Measurements from ENCODE around the gene DTWD2. TPM values are rescaled to one million over a fixed set of nuclear protein-coding genes. Genes with fewer than 3 reads are reported as not detected.
"Not testable (repeated sequence)": the region's sequence is repeated elsewhere in the genome, so short reads cannot be mapped to it uniquely, and the experiment has no call there.

The DTWD2 gene
- total RNA-seq, 2 donors from 2014 or later, result 3.8 to 4.0 TPM

- H3K27ac Mint-ChIP-seq, result no peak overlapping the region
- no peak for ATAC-seq
- peaks cover 0 to 4% of the 10 kb centered on the region in 2 donors for H3K36me3 Mint-ChIP-seq
- no peak for DNase-seq (ENCODE audit: low spot score in 2 of 2)
- no peaks in the 10 kb centered on the region for H3K9me3 Mint-ChIP-seq
Measured at GRCh38 chr5:118863345-118863744, 125.0 kb downstream of the DTWD2 start.

- no peak for ATAC-seq
- no peaks in the 10 kb centered on the region for H3K9me3 Mint-ChIP-seq
- no peak for DNase-seq (ENCODE audit: low spot score in 2 of 2)
- H3K27ac Mint-ChIP-seq, result no peak overlapping the region
- H3K36me3 Mint-ChIP-seq, result peaks cover 0 to 4% of the 10 kb centered on the region in 2 donors
Measured at GRCh38 chr5:118862596-118862995, 125.8 kb downstream of the DTWD2 start.

DNA sequence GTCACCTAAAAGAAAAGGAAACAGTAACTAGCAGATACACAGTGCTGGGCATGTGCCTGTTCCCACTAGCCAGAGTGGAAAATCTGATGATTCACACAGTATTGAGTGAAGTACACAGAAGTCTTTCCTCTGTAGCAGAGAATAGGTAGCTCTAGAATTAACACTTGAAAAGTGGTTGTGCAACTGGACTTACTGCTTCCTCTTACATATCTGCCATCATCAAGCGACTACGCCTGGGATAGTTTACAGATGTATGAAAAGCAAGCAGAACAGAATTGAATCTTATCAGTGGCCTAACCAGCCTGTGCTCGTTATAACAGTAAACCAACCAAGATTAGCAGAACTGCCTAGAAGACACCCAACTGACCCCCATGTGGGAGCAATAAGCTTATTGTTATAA, 130.6 kb downstream of the DTWD2 start:
- peaks cover 6 to 8% of the 10 kb centered on the region in 2 donors for H3K9me3 Mint-ChIP-seq
- no peak for DNase-seq (ENCODE audit: low spot score in 2 of 2)
- H3K27ac Mint-ChIP-seq, result no peak overlapping the region
- H3K36me3 Mint-ChIP-seq, result peaks cover 0 to 2% of the 10 kb centered on the region in 2 donors
- ATAC-seq, result no peak

- ATAC-seq, result no peak
- H3K36me3 Mint-ChIP-seq, result peaks cover 5 to 10% of the 10 kb centered on the region in 2 donors
- DNase-seq (ENCODE audit: low spot score in 2 of 2), result no peak
- no peak overlapping the region for H3K27ac Mint-ChIP-seq
- peaks cover 16 to 17% of the 10 kb centered on the region in 2 donors for H3K9me3 Mint-ChIP-seq
Measured at GRCh38 chr5:118854819-118855218, 133.5 kb downstream of the DTWD2 start.

GRCh38 chr5:118851785-118852184, 136.6 kb downstream of the DTWD2 start:
- DNase-seq (ENCODE audit: low spot score in 2 of 2); ATAC-seq; H3K27ac Mint-ChIP-seq: not testable (repeated sequence)
- Mint-ChIP-seq H3K9me3 (peaks cover 16 to 22% of the 10 kb centered on the region in 2 donors), H3K36me3 (peaks cover 5 to 10% of the 10 kb centered on the region in 2 donors)

DNA sequence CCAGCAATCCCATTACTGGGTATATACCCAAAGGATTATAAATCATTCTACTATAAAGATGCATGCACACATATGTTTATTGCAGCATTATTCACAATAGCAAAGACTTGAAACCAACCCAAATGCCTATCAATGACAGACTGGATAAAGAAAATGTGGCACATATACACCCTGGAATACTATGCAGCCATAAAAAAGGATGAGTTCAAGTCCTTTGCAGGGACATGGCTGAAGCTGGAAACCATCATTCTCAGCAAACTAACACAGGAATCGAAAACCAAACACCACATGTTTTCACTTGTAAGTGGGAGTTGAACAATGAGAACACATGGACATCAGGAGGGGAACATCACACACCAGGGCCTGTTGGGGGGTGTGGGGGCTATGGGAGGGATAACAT, 138.8 kb downstream of the DTWD2 start:
- not testable (repeated sequence) for H3K27ac Mint-ChIP-seq

DNA sequence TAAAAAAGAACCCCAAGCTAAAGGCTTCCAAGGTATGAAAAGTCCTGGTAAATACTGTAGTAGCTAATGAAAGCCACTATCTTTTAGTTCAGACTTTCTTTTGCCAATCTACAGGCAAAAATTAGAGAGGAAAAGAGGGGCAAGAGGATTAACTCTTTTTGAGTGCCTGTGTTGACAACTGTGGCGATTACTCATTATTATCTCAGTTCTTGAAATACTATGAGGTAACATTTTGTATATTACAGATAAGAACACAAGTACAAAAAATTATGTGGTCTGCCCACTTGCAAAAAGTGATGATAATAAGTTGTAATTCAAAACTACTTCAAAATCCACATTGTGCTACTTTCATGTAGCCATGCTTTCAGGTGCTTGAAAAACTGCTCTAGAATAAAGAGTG, 144.0 kb downstream of the DTWD2 start:
- Mint-ChIP-seq H3K36me3 (no peaks in the 10 kb centered on the region), H3K9me3 (peaks cover 0 to 5% of the 10 kb centered on the region in 2 donors), H3K27ac (no peak overlapping the region)
- no peak for DNase-seq (ENCODE audit: low spot score in 2 of 2)
- no peak for ATAC-seq

More for the DNA sequence above, 138.8 kb downstream of the DTWD2 start:
- not testable (repeated sequence) for DNase-seq (ENCODE audit: low spot score in 2 of 2); ATAC-seq
- peaks cover 16 to 22% of the 10 kb centered on the region in 2 donors for H3K9me3 Mint-ChIP-seq
- peaks cover 5 to 10% of the 10 kb centered on the region in 2 donors for H3K36me3 Mint-ChIP-seq

DNA sequence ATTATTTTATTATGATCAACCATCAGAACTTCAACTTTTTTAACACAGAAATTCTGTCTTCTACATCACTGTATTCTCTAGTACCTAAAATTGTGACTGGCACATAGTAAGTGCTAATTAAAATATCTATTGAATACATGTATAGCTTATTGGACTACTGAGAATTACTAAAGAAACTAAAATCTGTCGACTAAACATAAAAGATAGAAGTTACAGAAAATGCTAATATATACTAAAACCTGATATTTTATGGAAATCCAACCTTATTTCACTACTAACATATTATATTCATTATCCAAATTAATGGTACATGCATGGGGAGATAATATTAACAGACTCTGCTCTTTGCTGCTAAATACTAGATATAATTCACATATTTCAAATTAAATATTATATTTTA, 153.6 kb downstream of the DTWD2 start:
- no peak for ATAC-seq

DNA sequence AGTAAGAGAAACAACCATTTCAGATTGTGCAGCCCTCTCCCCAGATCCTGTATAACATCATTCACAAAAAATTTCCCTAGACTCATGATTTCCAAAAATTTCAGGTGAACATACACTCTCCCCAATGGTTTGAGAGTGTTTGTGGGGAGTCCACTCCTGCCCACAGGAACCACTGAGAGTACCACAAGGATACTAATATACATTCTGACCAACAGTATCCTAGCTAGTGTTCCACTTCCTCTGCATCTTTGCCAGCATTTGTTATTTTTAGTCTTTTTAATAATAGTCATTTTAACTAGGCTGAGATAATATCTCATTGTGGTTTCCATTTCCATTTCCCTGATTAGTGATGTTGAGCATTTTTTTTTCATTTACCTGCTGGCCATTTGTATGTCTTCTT, 155.4 kb downstream of the DTWD2 start:
- ATAC-seq (no peak), DNase-seq (ENCODE audit: low spot score in 2 of 2) (no peak)
- Mint-ChIP-seq H3K9me3 (no peaks in the 10 kb centered on the region), H3K27ac (no peak overlapping the region), H3K36me3 (no peaks in the 10 kb centered on the region)

More for the DNA sequence above, 153.6 kb downstream of the DTWD2 start:
- H3K27ac Mint-ChIP-seq, result no peak overlapping the region
- no peak for DNase-seq (ENCODE audit: low spot score in 2 of 2)
- H3K9me3 Mint-ChIP-seq, result no peaks in the 10 kb centered on the region
- no peaks in the 10 kb centered on the region for H3K36me3 Mint-ChIP-seq

GRCh38 chr5:118825226-118825625, 163.1 kb downstream of the DTWD2 start:
- DNase-seq (ENCODE audit: low spot score in 2 of 2), result no peak
- Mint-ChIP-seq H3K36me3 (no peaks in the 10 kb centered on the region), H3K27ac (no peak overlapping the region), H3K9me3 (no peaks in the 10 kb centered on the region)
- no peak for ATAC-seq

DNA sequence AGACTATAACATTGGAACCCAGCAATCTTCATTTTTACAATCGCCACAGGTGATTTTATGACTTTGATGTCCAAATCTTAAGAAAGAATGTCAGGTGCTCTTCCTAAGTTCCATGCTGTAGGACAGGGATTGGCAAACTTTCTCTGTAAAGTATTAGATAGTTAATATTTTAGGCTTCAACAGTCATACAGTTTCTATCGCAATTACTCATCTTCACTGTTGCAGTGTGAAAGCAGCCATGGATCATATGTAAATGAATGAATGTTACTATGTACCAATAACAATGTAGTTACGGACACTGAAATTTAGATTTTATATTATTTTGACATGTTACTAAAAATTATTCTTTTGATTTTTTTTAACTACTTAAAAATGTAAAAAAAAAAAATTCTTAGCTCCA, 169.7 kb downstream of the DTWD2 start:
- no peaks in the 10 kb centered on the region for H3K9me3 Mint-ChIP-seq
- H3K36me3 Mint-ChIP-seq, result no peaks in the 10 kb centered on the region
- ATAC-seq, result no peak
- no peak for DNase-seq (ENCODE audit: low spot score in 2 of 2)
- no peak overlapping the region for H3K27ac Mint-ChIP-seq

GRCh38 chr5:118808441-118808840, 179.9 kb downstream of the DTWD2 start:
- DNase-seq (ENCODE audit: low spot score in 2 of 2) (no peak), ATAC-seq (no peak)
- peaks cover 10 to 12% of the 10 kb centered on the region in 2 donors for H3K36me3 Mint-ChIP-seq
- no peak overlapping the region for H3K27ac Mint-ChIP-seq
- peaks cover 9 to 18% of the 10 kb centered on the region in 2 donors for H3K9me3 Mint-ChIP-seq

DNA sequence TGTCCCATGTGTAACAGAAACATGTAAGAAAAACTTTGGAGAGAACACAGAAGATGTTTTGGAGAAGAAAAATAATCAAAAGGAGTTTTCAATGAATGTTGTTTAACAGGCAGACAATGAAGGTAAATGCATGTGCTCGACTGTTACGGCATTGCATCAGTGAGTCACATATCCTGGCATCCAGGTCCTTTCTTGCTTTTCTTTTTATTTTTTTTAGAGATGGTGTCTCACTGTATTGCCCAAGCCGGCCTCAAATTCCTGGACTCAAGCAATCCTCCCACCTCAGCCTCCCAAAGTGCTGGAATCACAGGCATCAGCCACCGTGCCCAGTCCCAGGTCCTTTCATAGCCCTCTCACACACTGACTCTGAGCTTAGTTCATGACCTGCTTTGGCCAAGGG, 181.8 kb downstream of the DTWD2 start:
- peaks cover 10 to 12% of the 10 kb centered on the region in 2 donors for H3K36me3 Mint-ChIP-seq
- H3K27ac Mint-ChIP-seq, result no peak overlapping the region
- ATAC-seq (no peak), DNase-seq (ENCODE audit: low spot score in 2 of 2) (no peak)
- H3K9me3 Mint-ChIP-seq, result peaks cover 9 to 13% of the 10 kb centered on the region in 2 donors

- DNase-seq (ENCODE audit: low spot score in 2 of 2), result no peak
- H3K36me3 Mint-ChIP-seq, result no peaks in the 10 kb centered on the region
- peaks cover 0 to 4% of the 10 kb centered on the region in 2 donors for H3K9me3 Mint-ChIP-seq
- no peak overlapping the region for H3K27ac Mint-ChIP-seq
- no peak for ATAC-seq
Measured at GRCh38 chr5:118802335-118802734, 186.0 kb downstream of the DTWD2 start.

DNA sequence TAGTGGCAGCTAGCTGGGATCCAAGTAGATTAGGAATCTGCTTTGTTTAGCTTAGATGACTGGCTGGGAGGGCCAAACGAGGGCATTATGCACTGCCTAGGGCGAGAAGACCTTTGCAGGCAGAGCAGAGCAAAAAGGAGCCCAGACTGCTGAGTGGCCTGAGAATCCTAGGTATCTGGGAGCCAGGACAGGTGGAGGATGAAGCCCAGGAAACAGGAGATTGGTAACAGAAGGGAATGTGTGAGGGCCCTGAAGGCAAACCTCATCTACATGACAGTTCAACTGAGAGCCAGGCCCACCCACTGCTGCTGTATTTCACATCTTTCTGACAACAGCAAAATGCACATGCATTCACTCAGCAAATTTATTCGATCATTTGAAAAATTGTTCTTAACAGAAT, 192.3 kb downstream of the DTWD2 start:
- Mint-ChIP-seq H3K36me3 (no peaks in the 10 kb centered on the region), H3K9me3 (no peaks in the 10 kb centered on the region), H3K27ac (no peak overlapping the region)
- no peak for DNase-seq (ENCODE audit: low spot score in 2 of 2)
- ATAC-seq, result no peak

GRCh38 chr5:118794281-118794680, 194.1 kb downstream of the DTWD2 start:
- H3K27ac Mint-ChIP-seq, result no peak overlapping the region
- ATAC-seq, result no peak
- no peaks in the 10 kb centered on the region for H3K36me3 Mint-ChIP-seq
- DNase-seq (ENCODE audit: low spot score in 2 of 2), result no peak
- H3K9me3 Mint-ChIP-seq, result no peaks in the 10 kb centered on the region

DNA sequence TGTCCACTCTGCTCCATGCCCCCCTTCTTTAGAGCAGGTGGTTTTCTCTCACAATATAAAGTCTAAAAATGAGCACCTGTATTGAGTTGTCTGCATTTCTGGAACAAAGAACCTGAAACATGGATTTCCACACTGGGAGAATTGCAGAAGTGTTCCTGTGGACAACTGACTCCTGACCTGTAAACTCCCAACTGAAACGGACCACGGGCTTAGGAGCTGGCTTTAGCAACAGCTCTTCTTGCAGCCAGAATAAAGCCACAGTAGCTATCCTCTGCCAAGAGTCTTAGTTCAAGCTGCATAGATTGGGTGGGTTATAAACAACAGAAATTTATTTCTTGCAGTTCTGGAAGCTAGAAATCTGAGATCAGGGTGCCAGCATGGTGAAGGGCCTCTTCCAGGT, 194.7 kb downstream of the DTWD2 start:
- Mint-ChIP-seq H3K27ac (no peak overlapping the region), H3K36me3 (no peaks in the 10 kb centered on the region), H3K9me3 (no peaks in the 10 kb centered on the region)
- DNase-seq (ENCODE audit: low spot score in 2 of 2) (no peak), ATAC-seq (no peak)

DNA sequence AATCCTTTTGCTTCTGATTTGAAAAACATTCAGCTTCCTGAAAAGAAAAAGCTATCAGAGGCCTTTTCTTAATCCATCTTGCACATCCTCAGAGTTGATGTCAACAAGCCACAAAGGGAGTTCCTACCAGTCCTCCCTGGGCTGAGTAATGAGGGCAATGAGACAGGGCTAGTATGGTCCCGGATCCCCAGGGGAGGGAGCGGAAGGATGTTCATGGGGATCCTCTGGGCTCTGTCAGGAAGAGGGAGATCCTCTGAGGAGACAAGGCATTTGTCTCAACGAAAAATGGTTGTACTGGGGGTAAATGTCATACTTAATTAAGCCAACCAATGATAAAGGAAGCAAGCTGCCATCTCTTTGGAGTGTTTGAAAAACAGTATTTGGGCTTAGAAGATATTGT, 195.3 kb downstream of the DTWD2 start:
- Mint-ChIP-seq H3K9me3 (no peaks in the 10 kb centered on the region), H3K27ac (no peak overlapping the region), H3K36me3 (no peaks in the 10 kb centered on the region)
- ATAC-seq (no peak), DNase-seq (ENCODE audit: low spot score in 2 of 2) (no peak)
